Measurements from ENCODE around the gene ATP1A2. TPM values are rescaled to one million over a fixed set of nuclear protein-coding genes. Genes with fewer than 3 reads are reported as not detected.

Gene ATP1A2
- total RNA-seq, 3 donors from 2014 or later = not detected

GRCh38 chr1:160148121-160148520 lies 32.6 kb downstream of the ATP1A2 start:
- H3K36me3 Mint-ChIP-seq (ENCODE audit: insufficient read depth) = no peaks in the 10 kb centered on the region
- DNase-seq (no peak), ATAC-seq (no peak)
- no peaks in the 10 kb centered on the region for H3K4me1 Mint-ChIP-seq (ENCODE audit: low read depth)
- H3K4me3 Mint-ChIP-seq = no peak overlapping the region
- H3K9me3 Mint-ChIP-seq = no peaks in the 10 kb centered on the region
- peaks cover 2% of the 10 kb centered on the region for H3K27me3 Mint-ChIP-seq (ENCODE audit: low read depth)

GRCh38 chr1:160149233-160149632 lies 33.7 kb downstream of the ATP1A2 start:
- no peak for DNase-seq
- Mint-ChIP-seq H3K36me3 (ENCODE audit: insufficient read depth) (no peaks in the 10 kb centered on the region), H3K27me3 (ENCODE audit: low read depth) (peaks cover 2% of the 10 kb centered on the region), H3K4me3 (no peak overlapping the region), H3K9me3 (no peaks in the 10 kb centered on the region), H3K4me1 (ENCODE audit: low read depth) (no peaks in the 10 kb centered on the region)
- no peak for ATAC-seq

DNA sequence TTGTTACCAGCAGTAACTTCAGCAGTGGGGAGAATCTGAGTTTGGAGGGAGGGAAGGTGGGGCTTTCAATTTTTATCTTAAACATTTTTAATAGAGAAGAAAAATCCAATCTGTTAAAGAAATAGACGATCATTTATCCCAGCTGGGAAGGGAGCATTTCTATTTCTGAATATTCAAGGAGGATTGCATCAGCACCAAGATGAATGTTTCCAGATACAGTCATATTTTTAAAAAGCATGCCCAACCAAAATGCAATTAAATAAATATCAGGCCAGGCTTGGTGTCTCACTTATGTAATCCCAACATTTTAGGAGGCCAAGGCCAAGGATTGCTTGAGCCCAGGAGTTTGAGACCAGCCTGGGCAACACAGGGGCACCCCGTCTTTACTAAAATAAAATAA lies 34.2 kb downstream of the ATP1A2 start:
- no peaks in the 10 kb centered on the region for H3K36me3 Mint-ChIP-seq (ENCODE audit: insufficient read depth)
- DNase-seq (no peak), ATAC-seq (no peak)
- H3K27me3 Mint-ChIP-seq (ENCODE audit: low read depth) = peaks cover 2% of the 10 kb centered on the region
- no peaks in the 10 kb centered on the region for H3K9me3 Mint-ChIP-seq
- H3K4me1 Mint-ChIP-seq (ENCODE audit: low read depth) = no peaks in the 10 kb centered on the region
- no peak overlapping the region for H3K4me3 Mint-ChIP-seq

- no peak for ATAC-seq
- Mint-ChIP-seq H3K4me1 (ENCODE audit: low read depth) (no peaks in the 10 kb centered on the region), H3K9me3 (no peaks in the 10 kb centered on the region), H3K27me3 (ENCODE audit: low read depth) (peaks cover 4% of the 10 kb centered on the region), H3K4me3 (no peak within 1 kb of the TSS), H3K36me3 (ENCODE audit: insufficient read depth) (no peaks in the 10 kb centered on the region)
- no peak for DNase-seq
Observed at GRCh38 chr1:160151303-160151702, 35.7 kb downstream of the ATP1A2 start, which contains the start of gene ATP1A4. TSS of gene ATP1A4 (plus strand) at chr1:160151603. CDS start at chr1:160152041, 438 bp downstream.

DNA sequence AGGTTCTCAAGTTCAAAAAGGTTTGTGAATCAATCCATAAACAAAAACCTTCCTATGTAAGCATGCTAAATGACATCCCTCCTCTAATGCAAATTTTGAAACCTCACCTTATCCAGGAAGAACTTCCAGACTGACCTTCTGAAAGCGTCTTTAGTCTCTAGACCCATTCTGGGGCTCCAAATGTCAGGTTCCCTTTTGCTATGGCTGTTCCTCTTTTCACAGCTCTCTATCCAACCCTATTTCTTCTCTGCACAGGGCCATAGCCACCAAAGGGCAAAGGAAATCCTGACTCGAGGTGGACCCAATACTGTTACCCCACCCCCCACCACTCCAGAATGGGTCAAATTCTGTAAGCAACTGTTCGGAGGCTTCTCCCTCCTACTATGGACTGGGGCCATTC lies 39.2 kb downstream of the ATP1A2 start:
- no peak for DNase-seq
- Mint-ChIP-seq H3K4me1 (ENCODE audit: low read depth) (no peaks in the 10 kb centered on the region), H3K27me3 (ENCODE audit: low read depth) (peaks cover 4% of the 10 kb centered on the region), H3K4me3 (no peak overlapping the region), H3K9me3 (no peaks in the 10 kb centered on the region), H3K36me3 (ENCODE audit: insufficient read depth) (no peaks in the 10 kb centered on the region)
- no peak for ATAC-seq

- Mint-ChIP-seq H3K4me1 (ENCODE audit: low read depth) (no peaks in the 10 kb centered on the region), H3K4me3 (no peak overlapping the region), H3K36me3 (ENCODE audit: insufficient read depth) (no peaks in the 10 kb centered on the region), H3K27me3 (ENCODE audit: low read depth) (peaks cover 4% of the 10 kb centered on the region), H3K9me3 (no peaks in the 10 kb centered on the region)
- DNase-seq (no peak), ATAC-seq (no peak)
Observed at GRCh38 chr1:160156361-160156760, 40.8 kb downstream of the ATP1A2 start.

GRCh38 chr1:160157174-160157573 lies 41.6 kb downstream of the ATP1A2 start:
- H3K4me1 Mint-ChIP-seq (ENCODE audit: low read depth) = no peaks in the 10 kb centered on the region
- H3K36me3 Mint-ChIP-seq (ENCODE audit: insufficient read depth) = no peaks in the 10 kb centered on the region
- H3K9me3 Mint-ChIP-seq = no peaks in the 10 kb centered on the region
- DNase-seq = no peak
- no peak overlapping the region for H3K4me3 Mint-ChIP-seq
- peaks cover 4% of the 10 kb centered on the region for H3K27me3 Mint-ChIP-seq (ENCODE audit: low read depth)
- ATAC-seq = no peak

GRCh38 chr1:160158031-160158430 lies 42.5 kb downstream of the ATP1A2 start:
- Mint-ChIP-seq H3K9me3 (no peaks in the 10 kb centered on the region), H3K4me3 (no peak overlapping the region), H3K4me1 (ENCODE audit: low read depth) (no peaks in the 10 kb centered on the region), H3K27me3 (ENCODE audit: low read depth) (peaks cover 4% of the 10 kb centered on the region), H3K36me3 (ENCODE audit: insufficient read depth) (no peaks in the 10 kb centered on the region)
- DNase-seq (no peak), ATAC-seq (no peak)

DNA sequence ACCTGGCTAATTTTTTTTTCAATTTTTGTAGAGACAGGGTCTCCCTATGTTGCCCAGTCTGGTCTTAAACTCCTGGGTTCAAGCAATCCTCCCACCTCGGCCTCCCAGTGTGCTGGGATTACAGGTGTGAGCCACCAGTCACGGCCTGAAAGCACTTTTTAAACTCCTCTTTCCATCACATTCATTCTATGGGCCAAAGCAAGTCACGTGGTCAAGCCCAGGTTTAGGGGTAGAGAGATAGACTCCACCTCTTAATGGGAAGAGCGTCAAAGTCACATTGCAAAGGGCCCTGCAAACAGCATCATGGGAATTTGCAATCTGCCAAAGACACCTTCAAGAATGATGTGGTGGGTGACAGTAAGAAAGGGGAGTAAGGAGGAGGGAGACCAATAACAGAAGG lies 43.0 kb downstream of the ATP1A2 start:
- Mint-ChIP-seq H3K36me3 (ENCODE audit: insufficient read depth) (no peaks in the 10 kb centered on the region), H3K4me3 (no peak overlapping the region), H3K27me3 (ENCODE audit: low read depth) (peaks cover 9% of the 10 kb centered on the region), H3K4me1 (ENCODE audit: low read depth) (no peaks in the 10 kb centered on the region), H3K9me3 (no peaks in the 10 kb centered on the region)
- DNase-seq = no peak
- ATAC-seq = no peak

GRCh38 chr1:160159846-160160245 lies 44.3 kb downstream of the ATP1A2 start:
- DNase-seq (no peak), ATAC-seq (no peak)
- H3K27me3 Mint-ChIP-seq (ENCODE audit: low read depth) = peaks cover 14% of the 10 kb centered on the region
- no peaks in the 10 kb centered on the region for H3K36me3 Mint-ChIP-seq (ENCODE audit: insufficient read depth)
- H3K4me1 Mint-ChIP-seq (ENCODE audit: low read depth) = no peaks in the 10 kb centered on the region
- H3K4me3 Mint-ChIP-seq = no peak overlapping the region
- no peaks in the 10 kb centered on the region for H3K9me3 Mint-ChIP-seq

- no peak for DNase-seq
- no peaks in the 10 kb centered on the region for H3K36me3 Mint-ChIP-seq (ENCODE audit: insufficient read depth)
- H3K4me3 Mint-ChIP-seq = no peak overlapping the region
- no peaks in the 10 kb centered on the region for H3K9me3 Mint-ChIP-seq
- no peak for ATAC-seq
- H3K27me3 Mint-ChIP-seq (ENCODE audit: low read depth) = peaks cover 17% of the 10 kb centered on the region
- peaks cover 1% of the 10 kb centered on the region for H3K4me1 Mint-ChIP-seq (ENCODE audit: low read depth)
Observed at GRCh38 chr1:160161965-160162705, 46.6 kb downstream of the ATP1A2 start.

- ATAC-seq = no peak
- Mint-ChIP-seq H3K9me3 (no peaks in the 10 kb centered on the region), H3K27me3 (ENCODE audit: low read depth) (peaks cover 17% of the 10 kb centered on the region), H3K4me1 (ENCODE audit: low read depth) (peaks cover 1% of the 10 kb centered on the region), H3K36me3 (ENCODE audit: insufficient read depth) (no peaks in the 10 kb centered on the region), H3K4me3 (no peak overlapping the region)
- no peak for DNase-seq
Observed at GRCh38 chr1:160162931-160163330, 47.4 kb downstream of the ATP1A2 start.

GRCh38 chr1:160163615-160164014 lies 48.1 kb downstream of the ATP1A2 start:
- H3K27me3 Mint-ChIP-seq (ENCODE audit: low read depth) = peaks cover 17% of the 10 kb centered on the region
- ATAC-seq = no peak

GRCh38 chr1:160164121-160164520 lies 48.6 kb downstream of the ATP1A2 start:
- H3K36me3 Mint-ChIP-seq (ENCODE audit: insufficient read depth) = no peaks in the 10 kb centered on the region
- peaks cover 2% of the 10 kb centered on the region for H3K4me1 Mint-ChIP-seq (ENCODE audit: low read depth)
- H3K4me3 Mint-ChIP-seq = no peak overlapping the region
- ATAC-seq = no peak
- H3K27me3 Mint-ChIP-seq (ENCODE audit: low read depth) = peaks cover 17% of the 10 kb centered on the region
- H3K9me3 Mint-ChIP-seq = no peaks in the 10 kb centered on the region
- no peak for DNase-seq

More at GRCh38 chr1:160163615-160164014, 48.1 kb downstream of the ATP1A2 start:
- peaks cover 1% of the 10 kb centered on the region for H3K4me1 Mint-ChIP-seq (ENCODE audit: low read depth)
- H3K36me3 Mint-ChIP-seq (ENCODE audit: insufficient read depth) = no peaks in the 10 kb centered on the region
- no peak overlapping the region for H3K4me3 Mint-ChIP-seq
- H3K9me3 Mint-ChIP-seq = no peaks in the 10 kb centered on the region
- DNase-seq = no peak

DNA sequence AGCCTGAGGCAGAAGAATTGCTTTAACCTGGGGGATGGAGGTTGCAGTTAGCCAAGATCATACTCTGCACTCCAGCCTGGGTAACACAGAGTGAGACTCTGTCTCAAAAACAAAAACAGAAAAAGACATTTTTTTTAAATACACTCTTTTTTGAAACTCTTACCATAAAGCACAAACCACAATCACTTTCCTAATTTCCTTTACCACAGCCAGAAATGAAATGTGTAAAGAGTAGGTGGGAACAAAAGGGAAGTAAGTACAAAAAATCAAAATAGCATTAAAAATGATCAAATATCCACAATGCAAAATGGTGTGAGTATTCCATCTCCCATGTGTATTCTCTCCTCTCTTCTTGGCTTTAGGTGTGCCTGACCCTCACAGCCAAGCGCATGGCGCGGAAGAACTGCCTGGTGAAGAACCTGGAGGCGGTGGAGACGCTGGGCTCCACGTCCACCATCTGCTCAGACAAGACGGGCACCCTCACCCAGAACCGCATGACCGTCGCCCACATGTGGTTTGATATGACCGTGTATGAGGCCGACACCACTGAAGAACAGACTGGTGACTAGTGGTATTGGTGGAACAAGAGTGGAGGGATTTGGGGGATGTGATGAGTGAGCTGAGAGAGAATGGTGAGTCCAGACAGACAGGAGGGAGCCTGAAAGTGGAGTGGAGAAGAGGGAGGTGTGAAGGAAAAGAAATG lies 50.8 kb downstream of the ATP1A2 start:
- peaks cover 9% of the 10 kb centered on the region for H3K4me1 Mint-ChIP-seq (ENCODE audit: low read depth)
- H3K9me3 Mint-ChIP-seq = no peaks in the 10 kb centered on the region
- H3K36me3 Mint-ChIP-seq (ENCODE audit: insufficient read depth) = no peaks in the 10 kb centered on the region
- no peak overlapping the region for H3K4me3 Mint-ChIP-seq
- DNase-seq (no peak), ATAC-seq (no peak)
- H3K27me3 Mint-ChIP-seq (ENCODE audit: low read depth) = peaks cover 17% of the 10 kb centered on the region

All from activated T-cell treated with anti-CD3 and anti-CD28 coated beads, Interleukin-2, amount 50 U/mL, for 4 hours (primary cell).